Tibial nerve (tissue), 4 donors: Measurements from ENCODE around the gene SERPINH1. TPM values are rescaled to one million over a fixed set of nuclear protein-coding genes. Genes with fewer than 3 reads are reported as not detected.
A peak's percentile ranks its signal among the peaks of the same experiment; 100 is the strongest.

Experiments
- DNase-seq, 2 donors: peaks; one replicate each; pipeline ENCODE4 v3.0.0-alpha.2; 2019; ENCODE audit warnings: low spot score in 2 of 2
- H3K27ac ChIP-seq, 4 donors: fragments of 200-600 bp; sonication (generic) in 3 of 4; one replicate each; pipeline ENCODE4 v1.5.1; 2017 to 2019; ENCODE audit warnings: mild to moderate bottlenecking in 1 of 4
- H3K27me3 ChIP-seq, 2 donors: fragments of 200-600 bp; sonication (generic) in 1 of 2; one replicate each; pipeline versions ENCODE4 v1.5.1 to v1.6.0; 2017 to 2019
- H3K36me3 ChIP-seq, 3 donors: fragments of 200-600 bp; sonication (generic); one replicate each; pipeline ENCODE4 v1.5.1; 2018 to 2019
- H3K4me1 ChIP-seq, 4 donors: fragments of 200-600 bp; sonication (generic) in 3 of 4; one replicate each; pipeline ENCODE4 v1.5.1; 2017 to 2019
- H3K4me3 ChIP-seq, 4 donors: fragments of 200-600 bp; sonication (generic) in 3 of 4; one replicate each; pipeline ENCODE4 v1.5.1; 2017 to 2019; ENCODE audit warnings: mild to moderate bottlenecking in 1 of 4, moderate library complexity in 1 of 4
- H3K9me3 ChIP-seq, 4 donors: fragments of 200-600 bp; sonication (generic) in 3 of 4; one replicate each; pipeline ENCODE4 v1.5.1; 2017 to 2019
- CTCF ChIP-seq, 5 experiments: fragments of 200-600 bp in 3 of 5; fragments of 450-650 bp in 2 of 5; sonication (generic) in 3 of 5; IDR thresholded peaks; one replicate each; pipeline ENCODE4 v1.5.1; 2016 to 2019; ENCODE audit warnings: antibody characterized with exemption in 5 of 5, mild to moderate bottlenecking in 3 of 5, moderate library complexity in 2 of 5
- EP300 ChIP-seq, 2 donors: sonication (generic); formaldehyde crosslinking; IDR thresholded peaks; one replicate each; pipeline ENCODE4 v1.6.1; 2017; ENCODE audit warnings: antibody characterized with exemption in 2 of 2, mild to moderate bottlenecking in 1 of 2
- POLR2A ChIP-seq, 2 donors: fragments of 450-650 bp; IDR thresholded peaks; one replicate each; pipeline ENCODE4 v1.6.1; 2017; ENCODE audit warnings: antibody characterized with exemption in 2 of 2, mild to moderate bottlenecking in 2 of 2, moderate library complexity in 2 of 2
- WGBS, 2 donors: methylation state at CpG; one replicate each; pipeline ENCODE4 v1.1.5; 2018; 5-methylcytosine and 5-hydroxymethylcytosine counted together
- total RNA-seq, 4 donors: library from RNA; depleted of rRNA; stranded (reverse); fragments of >200 nt; gene quantifications; one replicate each; pipeline ENCODE4 v1.1.0, GENCODE V29; 2016

The SERPINH1 gene
- total RNA-seq, 4 donors from 2014 or later: 151 to 358 (median 184) TPM

GRCh38 chr11:75527130-75527529 lies 34.9 kb upstream of the SERPINH1 start:
- no peaks in the 10 kb centered on the region for H3K9me3 ChIP-seq
- TF ChIP-seq POLR2A (IDR thresholded peaks at IDR 0.05) (no peak), EP300 (IDR thresholded peaks at IDR 0.05) (no peak), CTCF (IDR thresholded peaks at IDR 0.05) (no peak)
- no peak overlapping the region for H3K4me3 ChIP-seq
- WGBS, 2 donors: 90 to 95% methylated on average over 5 of the region's 5 CpGs
- no peaks in the 10 kb centered on the region for H3K36me3 ChIP-seq
- H3K4me1 ChIP-seq: peaks cover 0 to 34% (median 4%) of the 10 kb centered on the region in 4 donors
- no peak for DNase-seq
- H3K27ac ChIP-seq: no peak overlapping the region
- no peaks in the 10 kb centered on the region for H3K27me3 ChIP-seq

- Histone ChIP-seq H3K27ac (peak overlapping the region in 1 of 4 donors; percentile 9), H3K27me3 (no peaks in the 10 kb centered on the region), H3K9me3 (no peaks in the 10 kb centered on the region), H3K36me3 (no peaks in the 10 kb centered on the region), H3K4me3 (no peak overlapping the region), H3K4me1 (peaks cover 0 to 34% (median 4%) of the 10 kb centered on the region in 4 donors)
- no peak for DNase-seq
- TF ChIP-seq POLR2A (IDR thresholded peaks at IDR 0.05) (no peak), EP300 (IDR thresholded peaks at IDR 0.05) (no peak), CTCF (IDR thresholded peaks at IDR 0.05) (no peak)
- 37 to 46% methylated on average over 10 of the region's 10 CpGs for WGBS, 2 donors
Observed at GRCh38 chr11:75527938-75528735, 33.9 kb upstream of the SERPINH1 start.

GRCh38 chr11:75530577-75530976 lies 31.5 kb upstream of the SERPINH1 start:
- no peaks in the 10 kb centered on the region for H3K9me3 ChIP-seq
- 63 to 76% methylated on average over 3 of the region's 3 CpGs for WGBS, 2 donors
- no peak for DNase-seq
- no peak overlapping the region for H3K4me3 ChIP-seq
- H3K36me3 ChIP-seq: no peaks in the 10 kb centered on the region
- peaks cover 0 to 21% (median 0%) of the 10 kb centered on the region in 4 donors for H3K4me1 ChIP-seq
- no peak overlapping the region for H3K27ac ChIP-seq
- no peaks in the 10 kb centered on the region for H3K27me3 ChIP-seq
- no peak for TF ChIP-seq EP300 (IDR thresholded peaks at IDR 0.05)
- TF ChIP-seq POLR2A (IDR thresholded peaks at IDR 0.05): no peak
- TF ChIP-seq CTCF (IDR thresholded peaks at IDR 0.05): no peak

GRCh38 chr11:75531325-75531724 lies 30.7 kb upstream of the SERPINH1 start:
- Histone ChIP-seq H3K9me3 (no peaks in the 10 kb centered on the region), H3K27ac (no peak overlapping the region), H3K4me1 (peaks cover 0 to 18% (median 0%) of the 10 kb centered on the region in 4 donors), H3K27me3 (no peaks in the 10 kb centered on the region), H3K36me3 (no peaks in the 10 kb centered on the region), H3K4me3 (no peak overlapping the region)
- DNase-seq: no peak
- WGBS, 2 donors: 77 to 84% methylated on average over 4 of the region's 4 CpGs
- no peak for TF ChIP-seq POLR2A (IDR thresholded peaks at IDR 0.05)
- no peak for TF ChIP-seq CTCF (IDR thresholded peaks at IDR 0.05)
- TF ChIP-seq EP300 (IDR thresholded peaks at IDR 0.05): no peak

GRCh38 chr11:75532200-75533048 lies 29.6 kb upstream of the SERPINH1 start:
- no peaks in the 10 kb centered on the region for H3K9me3 ChIP-seq
- 40 to 43% methylated on average over 7 of the region's 7 CpGs for WGBS, 2 donors

More at GRCh38 chr11:75532200-75533048, 29.6 kb upstream of the SERPINH1 start:
- Histone ChIP-seq H3K27me3 (no peaks in the 10 kb centered on the region), H3K4me1 (peaks cover 0 to 14% (median 0%) of the 10 kb centered on the region in 4 donors), H3K36me3 (no peaks in the 10 kb centered on the region), H3K4me3 (no peak overlapping the region), H3K27ac (no peak overlapping the region)
- TF ChIP-seq EP300 (IDR thresholded peaks at IDR 0.05) (no peak), CTCF (IDR thresholded peaks at IDR 0.05) (peak; percentile 76 to 95 (median 90))
- peak; percentile 68 to 86 for DNase-seq
